Activated naive CD8-positive, alpha-beta T cell treated with anti-CD3 and anti-CD28 coated beads, Interleukin-2, amount 10 ng/mL, durations not matched to agents 7 days and 5 days (primary cell): ENCODE data around the gene RSL24D1. TPM values are rescaled to one million over a fixed set of nuclear protein-coding genes. Genes with fewer than 3 reads are reported as not detected.

Experiments used
- total RNA-seq, 2 experiments: library from RNA; stranded (reverse); gene quantifications; one replicate each; pipeline ENCODE4 v1.2.3, GENCODE V29; 2021

RSL24D1 gene
- total RNA-seq, 2 experiments from 2014 or later, result 90.8 to 96.0 TPM

Other genes with a start within 250 kb of the RSL24D1 start
- 10 to 100 TPM; 80.1 to 87.3 TPM for gene RAB27A, start 92.9 kb upstream of the RSL24D1 start, total RNA-seq
- gene PIGBOS1, start 122.2 kb upstream of the RSL24D1 start, total RNA-seq, result 10 to 100 TPM; 10.3 to 13.8 TPM
- 10 to 100 TPM; 17.6 to 26.1 TPM for gene PIGB, start 122.3 kb upstream of the RSL24D1 start, total RNA-seq
- 10 to 100 TPM; 16.0 to 18.8 TPM for gene CCPG1, start 211.4 kb upstream of the RSL24D1 start, total RNA-seq
- not detected for gene PIERCE2, start 211.6 kb upstream of the RSL24D1 start, total RNA-seq